DMS114 treated with DMSO at 0.1 percent for 48 hours (cell line): ENCODE measurements around the gene MAGEL2.

Source experiments
- DNase-seq: peaks from one replicate; lab custom pipeline; 2025; ENCODE audit not compliant: unreplicated experiment; lab: John Stamatoyannopoulos, UW

Gene MAGEL2

DNA sequence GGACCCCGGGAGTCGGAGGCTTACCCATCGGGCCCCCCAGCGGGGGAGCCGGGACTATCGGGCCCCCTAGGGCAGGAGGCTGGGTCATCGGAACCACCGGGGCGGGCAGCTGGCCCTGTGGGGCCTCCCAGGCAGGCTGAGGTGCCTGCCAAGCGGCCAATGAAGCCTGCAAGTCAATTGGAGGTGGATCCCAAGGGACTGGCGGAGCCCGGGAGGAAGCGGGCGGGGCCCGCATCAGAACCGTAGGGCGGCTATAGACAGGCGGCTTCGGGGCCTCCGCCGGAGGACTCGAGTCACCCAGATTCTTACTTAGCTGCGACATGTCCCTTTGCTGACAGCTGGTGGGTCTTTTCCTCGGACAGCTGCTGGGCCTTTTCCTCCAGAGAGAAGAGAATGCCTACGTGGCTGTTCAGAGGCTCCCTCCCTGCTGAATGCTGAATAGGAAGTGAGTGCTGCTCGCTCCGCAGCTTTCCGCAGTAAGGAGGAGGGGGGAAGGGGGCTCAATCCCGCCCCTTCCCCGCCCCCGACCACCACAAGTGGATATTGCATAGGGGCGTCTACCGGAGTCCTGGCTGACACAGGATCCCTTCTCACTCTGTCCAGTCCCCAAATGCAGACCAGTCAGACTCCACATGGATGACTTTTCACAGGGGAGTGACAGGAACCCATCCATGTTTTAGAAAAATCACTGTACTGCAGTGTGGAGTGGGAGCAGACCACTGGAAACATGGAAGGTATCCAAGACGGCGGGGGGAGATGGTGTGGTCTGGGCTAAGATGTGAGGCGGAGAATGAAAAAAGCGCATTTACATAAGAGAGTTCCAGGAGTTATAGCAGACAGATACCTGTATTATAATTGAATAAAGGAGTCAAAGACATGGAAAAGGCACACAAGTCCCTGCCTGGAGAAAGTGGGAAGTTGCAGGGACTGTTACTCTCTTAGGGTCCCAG lies at the start of gene MAGEL2:
Gene MAGEL2, minus strand, starts transcription at position 447 of the 950 bp plus-strand sequence. Its CDS starts 125 bp downstream, at position 322.
- peak; percentile 14 for DNase-seq

DNA sequence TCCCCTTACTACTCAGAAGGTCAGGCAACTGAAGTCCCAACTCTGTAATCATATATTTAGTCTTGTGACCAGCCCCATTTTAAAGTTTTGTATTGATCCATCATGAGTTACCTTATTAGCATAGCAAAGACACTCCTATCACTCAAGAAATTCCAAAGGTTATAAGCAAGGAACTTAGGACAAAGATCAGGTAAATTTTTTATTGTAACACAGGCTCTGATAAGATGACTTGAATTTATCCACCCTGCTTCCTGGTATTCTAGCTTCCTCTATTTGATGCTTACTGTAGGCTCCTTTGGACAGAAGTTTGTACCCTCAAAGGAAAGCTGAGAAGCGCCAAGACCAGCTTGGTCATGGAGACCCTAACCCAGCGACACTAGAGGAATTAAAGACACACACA lies 47.6 kb upstream of the MAGEL2 start:
- no peak for DNase-seq

GRCh38 chr15:23694592-23694991 lies 46.9 kb upstream of the MAGEL2 start:
- no peak for DNase-seq

- no peak for DNase-seq
Observed at GRCh38 chr15:23690450-23690852, 42.8 kb upstream of the MAGEL2 start.

DNA sequence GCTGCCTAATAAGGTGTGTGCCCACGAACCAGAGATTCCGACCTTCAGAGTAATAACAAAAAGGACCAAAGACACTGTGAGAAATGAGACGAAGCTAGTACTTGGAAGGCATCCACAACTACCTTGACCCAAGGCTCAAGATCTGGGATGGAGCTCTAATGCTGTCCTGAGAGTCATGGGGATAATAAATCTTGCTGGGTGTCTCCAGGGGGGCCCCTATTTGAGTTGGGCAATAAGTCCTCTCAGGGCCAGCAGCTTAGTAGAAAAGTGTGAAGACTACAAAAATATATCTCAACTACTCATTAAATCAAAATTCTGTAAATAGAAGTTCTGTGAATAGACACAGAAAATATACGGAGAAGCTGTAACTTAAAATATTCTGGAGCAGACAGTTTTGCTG lies 42.3 kb upstream of the MAGEL2 start:
- no peak for DNase-seq

- peak; percentile 17 for DNase-seq
Observed at GRCh38 chr15:23687143-23687470, 39.4 kb upstream of the MAGEL2 start, which contains the start of gene NDN. Gene NDN, minus strand, starts transcription at chr15:23687305. Its CDS starts 88 bp downstream, at chr15:23687217.

DNA sequence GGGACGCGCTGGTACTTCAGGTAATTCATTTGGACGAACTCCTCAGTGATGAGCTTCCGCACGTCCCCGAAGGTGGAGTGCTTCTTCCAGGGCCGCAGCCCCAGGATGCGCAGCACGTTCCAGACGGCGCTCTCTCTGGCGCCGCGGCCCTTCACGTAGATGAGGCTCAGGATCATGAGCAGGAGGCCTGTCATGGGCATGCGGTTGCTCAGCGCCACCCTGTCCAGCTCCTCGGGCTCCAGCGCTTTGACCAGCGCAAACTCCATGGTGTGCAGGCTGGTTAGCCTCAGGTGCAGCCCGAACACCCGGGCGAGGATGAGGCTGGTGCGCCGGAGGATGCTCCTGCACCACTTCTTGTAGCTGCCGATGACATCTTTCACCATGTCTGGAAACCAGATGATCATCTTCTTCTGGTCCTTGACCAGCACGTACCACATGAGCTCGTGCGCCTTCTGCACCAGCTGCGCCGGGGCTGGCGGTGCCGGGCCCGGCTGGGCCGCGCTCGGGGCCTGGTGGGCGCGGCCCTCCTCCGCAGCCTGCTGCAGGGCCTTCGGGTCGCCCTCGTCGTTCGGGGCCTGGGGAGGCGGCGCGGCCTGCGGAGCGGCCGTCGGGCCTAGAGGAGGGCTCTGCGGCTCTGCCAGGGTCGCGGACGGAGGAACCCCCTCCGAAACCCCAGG lies 38.9 kb upstream of the MAGEL2 start:
- DNase-seq = no peak

GRCh38 chr15:23671481-23671880 lies 23.8 kb upstream of the MAGEL2 start:
- DNase-seq = no peak

GRCh38 chr15:23670970-23671369 lies 23.3 kb upstream of the MAGEL2 start:
- DNase-seq = no peak

DNA sequence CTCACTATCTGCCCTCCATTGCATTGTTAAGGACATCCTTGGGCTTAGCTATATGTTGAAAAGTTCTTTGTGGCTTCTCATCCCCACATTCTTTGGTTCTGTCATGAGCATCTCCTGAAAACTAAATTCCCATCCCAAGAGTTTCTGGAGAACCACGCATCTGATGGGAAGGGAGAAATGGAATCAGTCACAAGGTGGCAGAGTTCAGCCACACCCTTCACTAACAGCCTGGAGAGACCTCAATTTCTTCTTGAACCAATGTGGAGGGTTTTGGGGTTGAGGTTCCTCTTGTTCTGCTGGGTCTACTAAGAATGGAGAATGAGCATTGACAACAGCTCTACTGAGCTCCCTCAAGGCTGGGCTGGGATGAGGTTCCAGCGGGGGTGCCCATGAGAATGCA lies 15.6 kb upstream of the MAGEL2 start:
- DNase-seq = no peak

DNA sequence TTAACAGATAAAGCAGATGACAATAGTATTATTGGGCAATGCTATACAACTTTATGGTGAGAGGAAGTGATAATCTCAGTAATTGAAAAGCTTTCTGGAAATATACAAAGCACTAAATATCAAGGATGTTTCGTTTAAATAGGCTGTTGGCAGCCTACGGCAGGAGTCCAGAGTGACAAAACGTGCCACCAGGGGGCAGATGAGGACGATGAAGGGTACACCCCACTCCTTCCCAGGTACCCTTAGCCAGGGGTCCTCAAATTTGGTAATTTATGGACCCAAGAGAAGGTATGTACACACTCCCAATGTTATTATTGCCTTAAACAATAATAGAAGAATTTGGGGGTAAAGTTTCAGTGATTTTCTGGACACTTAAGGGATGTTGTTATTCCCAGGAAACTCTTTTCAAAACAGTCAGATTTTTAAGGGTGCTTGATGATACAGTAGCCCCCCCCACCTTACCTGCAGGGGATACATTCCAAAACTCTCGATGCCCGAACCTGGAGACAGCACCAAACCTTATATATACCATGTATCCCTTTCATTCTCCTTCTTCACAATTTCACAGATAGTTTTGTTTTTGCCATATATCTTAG lies 1.4 kb upstream of the MAGEL2 start:
- DNase-seq = peak; percentile 44

- no peak for DNase-seq
Observed at GRCh38 chr15:23647001-23647295, 719 bp downstream of the MAGEL2 start.

GRCh38 chr15:23646165-23647000 lies 1.3 kb downstream of the MAGEL2 start:
- no peak for DNase-seq

GRCh38 chr15:23645371-23646164 lies 2.1 kb downstream of the MAGEL2 start:
- no peak for DNase-seq

DNA sequence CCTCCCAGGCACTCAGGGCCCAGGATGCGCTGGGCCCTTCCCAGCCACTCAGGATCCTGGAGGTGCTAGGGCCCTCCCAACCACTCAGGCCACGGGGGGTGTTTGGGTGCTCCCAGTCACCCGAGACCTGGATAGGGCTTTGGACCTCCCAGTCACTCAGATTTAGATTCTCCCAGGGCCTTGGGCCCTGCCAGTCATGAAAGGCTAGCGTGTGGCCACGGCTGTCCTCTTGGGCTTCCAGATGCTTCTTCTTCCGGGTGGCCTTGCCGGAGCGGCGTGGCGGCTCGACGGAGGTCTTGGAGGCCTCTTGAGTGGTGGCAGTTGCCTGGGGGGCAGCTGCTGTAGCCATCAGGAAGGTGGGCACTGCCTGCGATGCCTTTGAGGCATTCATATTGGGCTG lies 2.8 kb downstream of the MAGEL2 start:
- DNase-seq = no peak

GRCh38 chr15:23642413-23643044 lies 5.1 kb downstream of the MAGEL2 start:
- DNase-seq = peak; percentile 63

GRCh38 chr15:23634181-23634580 lies 13.5 kb downstream of the MAGEL2 start:
- DNase-seq = no peak

GRCh38 chr15:23629234-23629805 lies 18.3 kb downstream of the MAGEL2 start:
- DNase-seq = peak; percentile 34

DNA sequence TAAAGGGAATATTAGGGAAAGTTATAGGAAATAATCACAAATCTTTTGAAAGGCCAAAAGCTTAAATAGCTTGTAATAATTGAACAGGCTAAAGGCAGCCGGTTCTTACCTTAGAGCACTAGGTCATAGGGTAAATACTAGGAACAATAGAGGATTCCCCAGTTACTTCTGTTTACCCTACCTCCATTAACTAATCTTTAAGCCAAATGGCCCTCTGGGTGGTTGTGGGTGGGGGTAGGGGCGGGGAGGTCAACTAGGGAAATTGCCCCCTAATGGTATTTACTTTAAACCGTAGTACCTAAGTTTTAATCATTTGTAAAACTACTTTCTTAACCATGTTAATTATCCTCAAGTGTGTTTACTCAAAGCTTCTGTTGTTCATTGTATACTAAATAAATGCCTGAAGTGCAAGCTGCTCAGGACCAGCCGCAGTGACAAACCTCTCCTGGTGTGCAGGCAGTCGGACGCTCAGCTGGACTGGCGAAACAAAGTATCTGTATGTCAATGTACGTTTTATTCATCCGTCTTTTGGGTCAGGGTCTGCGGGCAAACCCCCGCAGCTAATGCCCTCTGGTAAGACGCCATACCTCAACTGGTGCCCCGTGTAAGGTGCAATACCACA lies 18.9 kb downstream of the MAGEL2 start:
- no peak for DNase-seq
